HG03064 (cell line): Measurements from ENCODE around the gene NBEAL2.
"Not testable (repeated sequence)": the region's sequence is repeated elsewhere in the genome, so short reads cannot be mapped to it uniquely, and the experiment has no call there.

Experiments
- ATAC-seq: cut with Tn5 transposase; IDR thresholded peaks from one replicate; pipeline ENCODE4 v1.9.1; 2021; ENCODE audit warnings: low read depth; ENCODE audit not compliant: unreplicated experiment

The NBEAL2 gene

GRCh38 chr3:46959161-46959511 lies 20.3 kb upstream of the NBEAL2 start:
- no peak for ATAC-seq

- ATAC-seq = no peak
Observed at GRCh38 chr3:46960081-46960701, 19.3 kb upstream of the NBEAL2 start.

DNA sequence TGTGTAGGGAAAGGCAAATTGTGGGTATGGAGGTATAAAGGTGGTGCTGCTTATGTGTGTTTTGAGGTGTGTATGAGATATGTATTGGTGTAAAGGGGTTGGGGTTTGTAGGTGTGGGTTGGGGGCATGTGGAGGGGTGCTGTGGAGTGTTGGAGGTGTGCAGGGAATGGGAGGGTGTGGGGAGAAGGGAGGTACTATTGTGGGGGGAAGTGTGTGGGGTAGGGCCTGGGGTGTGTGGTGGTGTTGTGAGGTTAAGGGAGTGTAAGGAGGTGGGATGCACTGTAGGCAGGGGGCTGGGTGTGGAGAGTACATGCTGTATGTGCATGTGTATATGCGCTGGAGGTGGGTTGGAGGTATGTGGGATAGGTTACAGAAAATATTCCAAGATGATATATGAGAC lies 18.6 kb upstream of the NBEAL2 start:
- ATAC-seq = no peak

DNA sequence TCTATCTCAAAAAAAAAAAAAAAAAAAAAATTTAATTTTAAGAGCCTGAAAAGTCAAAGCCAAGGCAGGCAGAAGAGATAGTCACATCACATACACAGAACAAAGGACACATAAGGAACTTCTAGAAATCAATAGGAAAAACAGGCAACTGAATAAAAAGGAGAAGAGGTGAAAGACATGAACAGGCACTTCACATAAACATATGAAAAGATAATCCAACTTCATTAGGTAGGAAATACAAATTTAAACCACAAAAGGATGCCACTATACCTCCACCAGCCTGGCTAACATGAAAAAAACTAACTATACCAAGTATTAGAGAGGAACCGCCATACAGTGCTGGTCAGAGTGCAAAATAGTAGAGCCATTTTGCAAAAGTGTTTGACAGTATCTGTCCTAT lies 17.0 kb upstream of the NBEAL2 start:
- no peak for ATAC-seq

DNA sequence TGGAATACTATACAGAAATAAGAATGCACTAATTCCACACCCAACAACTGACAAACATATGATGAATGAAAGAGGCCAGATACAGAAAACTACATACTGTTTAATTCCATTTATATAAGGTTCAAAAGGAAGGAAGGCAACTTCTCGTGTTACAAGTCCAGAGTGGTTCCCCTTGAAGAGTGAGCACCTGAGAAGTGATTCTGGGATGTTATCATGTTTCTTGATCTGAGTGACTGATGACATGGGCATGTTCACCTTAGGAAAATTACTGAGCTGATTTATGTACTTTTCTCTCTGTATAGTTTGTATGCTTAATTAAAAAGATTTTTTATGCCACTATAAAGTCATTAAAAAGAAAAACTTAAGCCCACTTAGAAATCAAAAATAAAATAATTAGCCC lies 16.5 kb upstream of the NBEAL2 start:
- no peak for ATAC-seq

DNA sequence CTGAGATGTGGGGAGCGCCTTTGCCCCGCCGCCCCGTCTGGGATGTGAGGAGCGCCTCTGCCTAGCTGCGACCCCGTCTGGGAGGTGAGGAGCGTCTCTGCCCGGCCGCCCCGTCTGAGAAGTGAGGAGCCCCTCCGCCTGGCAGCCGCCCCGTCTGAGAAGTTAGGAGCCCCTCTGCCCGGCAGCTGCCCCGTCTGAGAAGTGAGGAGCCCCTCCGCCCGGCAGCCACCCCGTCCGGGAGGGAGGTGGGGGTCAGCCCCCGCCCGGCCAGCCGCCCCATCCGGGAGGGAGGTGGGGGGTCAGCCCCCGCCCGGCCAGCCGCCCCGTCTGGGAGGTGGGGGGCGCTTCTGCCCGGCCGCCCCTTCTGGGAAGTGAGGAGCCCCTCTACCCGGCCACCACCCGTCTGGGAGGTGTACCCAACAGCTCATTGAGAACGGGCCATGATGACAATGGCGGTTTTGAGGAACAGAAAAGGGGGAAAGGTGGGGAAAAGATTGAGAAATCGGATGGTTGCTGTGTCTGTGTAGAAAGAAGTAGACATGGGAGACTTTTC lies 15.4 kb upstream of the NBEAL2 start:
- ATAC-seq = not testable (repeated sequence)

GRCh38 chr3:46965151-46965550 lies 14.3 kb upstream of the NBEAL2 start:
- ATAC-seq = no peak

- ATAC-seq = no peak
Observed at GRCh38 chr3:46966811-46967210, 12.7 kb upstream of the NBEAL2 start.

DNA sequence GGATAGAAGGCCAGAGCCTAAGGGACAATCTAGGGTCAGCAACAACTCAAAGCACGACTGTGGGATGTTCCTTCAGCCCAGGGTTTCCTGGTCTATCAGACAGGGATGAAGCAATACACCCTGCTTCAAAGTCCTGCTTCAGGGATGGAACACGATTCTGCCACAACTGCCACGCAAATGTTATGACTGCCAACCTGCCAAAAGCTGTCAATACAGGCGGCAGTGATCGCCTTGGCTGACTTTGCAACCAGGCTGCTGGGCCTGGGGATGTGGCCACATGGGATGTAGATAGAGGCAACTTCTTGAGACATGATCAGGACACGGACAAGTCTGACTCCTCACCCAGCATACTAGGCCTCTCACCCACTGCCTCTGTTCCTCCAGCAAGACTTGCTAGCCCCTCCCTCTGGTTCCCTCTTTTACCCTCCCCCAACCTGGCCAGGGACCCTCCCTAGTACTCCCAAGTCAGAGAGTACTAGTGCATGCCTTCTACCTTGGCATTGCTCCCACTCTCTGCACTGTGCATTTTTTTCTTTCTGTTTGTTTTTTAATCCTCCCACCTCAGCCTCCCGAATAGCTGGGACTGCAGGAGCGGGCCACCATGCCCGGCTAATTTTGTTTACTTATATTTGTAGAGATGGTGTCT lies 10.6 kb upstream of the NBEAL2 start:
- ATAC-seq = no peak

- no peak for ATAC-seq
Observed at GRCh38 chr3:46970391-46971091, 8.9 kb upstream of the NBEAL2 start.

GRCh38 chr3:46971151-46971550 lies 8.3 kb upstream of the NBEAL2 start:
- ATAC-seq = no peak

DNA sequence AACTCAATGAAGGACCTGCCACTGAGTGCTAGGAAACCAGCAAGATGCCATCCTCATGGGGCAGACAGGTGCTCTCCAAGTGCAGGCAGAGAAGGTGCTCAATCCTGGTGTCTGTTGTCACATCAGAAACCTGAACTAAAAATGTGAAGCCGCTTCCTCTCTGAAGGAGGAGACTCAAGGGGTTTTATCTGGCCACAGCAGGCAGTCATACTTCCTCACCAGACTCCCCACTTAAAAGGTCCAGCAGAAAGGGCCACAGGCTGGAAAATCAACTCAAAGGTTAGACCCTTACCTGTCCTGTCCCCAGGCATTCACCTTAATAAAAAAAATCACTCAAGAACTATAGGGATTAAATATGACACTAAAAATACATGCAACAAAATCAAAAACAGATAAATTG lies 7.7 kb upstream of the NBEAL2 start:
- no peak for ATAC-seq

DNA sequence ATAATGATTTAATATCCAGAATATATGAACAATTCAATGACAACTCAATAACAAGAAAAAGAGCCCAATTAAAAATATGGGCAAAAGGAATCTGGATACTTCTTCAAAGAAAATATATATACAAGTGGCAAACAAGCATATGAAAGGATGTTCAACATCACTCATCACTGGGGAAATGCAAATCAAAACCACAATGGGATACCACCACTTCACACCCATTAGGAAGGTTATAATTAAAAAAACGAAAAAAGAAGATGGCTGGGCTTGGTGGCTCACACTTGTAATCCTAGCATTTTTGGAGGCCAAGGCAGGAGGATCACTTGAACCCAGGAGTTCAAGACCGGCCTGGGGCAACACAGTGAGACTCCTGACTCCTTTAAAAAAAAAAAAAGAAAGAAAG lies 7.1 kb upstream of the NBEAL2 start:
- ATAC-seq = no peak

GRCh38 chr3:46974421-46975171 lies 4.9 kb upstream of the NBEAL2 start:
- no peak for ATAC-seq

DNA sequence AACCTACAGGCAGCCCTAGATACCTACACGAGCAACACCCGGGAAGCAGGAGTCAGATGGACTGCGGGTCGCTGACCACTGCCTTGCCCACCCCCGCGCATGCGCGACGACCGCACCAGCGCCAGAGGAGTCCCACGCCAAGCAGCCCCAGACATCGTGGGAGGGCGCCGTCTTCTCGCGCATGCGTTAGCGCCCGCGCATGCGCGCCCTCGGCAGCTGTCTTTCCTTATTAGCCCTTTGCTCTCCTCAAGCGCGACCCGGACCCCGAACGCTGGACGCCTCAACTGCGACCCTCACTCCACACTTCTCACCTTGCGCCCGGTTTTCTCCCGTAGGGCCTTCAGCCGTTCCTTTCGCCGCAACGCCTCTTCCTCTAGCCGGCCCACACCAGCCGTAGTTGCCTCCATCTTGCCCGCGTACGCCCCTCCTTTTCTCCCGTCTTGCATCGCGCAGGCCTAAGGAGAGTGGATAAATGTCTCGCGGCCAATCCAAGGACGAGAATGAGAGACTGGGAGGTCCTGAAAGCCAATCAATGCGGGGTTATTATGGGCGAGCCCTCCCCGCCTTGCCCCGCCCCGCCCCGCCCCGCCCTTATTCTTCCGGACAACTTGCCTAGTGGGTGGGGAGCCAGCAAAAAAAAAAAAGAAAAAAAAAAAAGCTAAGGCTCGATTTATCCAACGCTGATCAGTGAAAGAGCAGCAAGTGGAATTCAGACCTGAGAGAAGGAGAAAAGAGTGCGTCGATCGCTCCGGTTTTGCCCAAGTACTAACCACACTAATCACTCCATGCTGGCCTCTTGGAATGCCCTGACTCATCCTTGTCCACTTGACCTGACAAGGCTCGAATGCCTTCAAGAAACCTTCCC lies 2.9 kb upstream of the NBEAL2 start, which contains the start of gene CCDC12:
Gene CCDC12, minus strand, starts transcription at position 420 of the 865 bp plus-strand sequence. Its CDS starts 13 bp downstream, at position 407.
- ATAC-seq = peak; percentile 43

- no peak for ATAC-seq
Observed at GRCh38 chr3:46977811-46978195, 1.7 kb upstream of the NBEAL2 start.

DNA sequence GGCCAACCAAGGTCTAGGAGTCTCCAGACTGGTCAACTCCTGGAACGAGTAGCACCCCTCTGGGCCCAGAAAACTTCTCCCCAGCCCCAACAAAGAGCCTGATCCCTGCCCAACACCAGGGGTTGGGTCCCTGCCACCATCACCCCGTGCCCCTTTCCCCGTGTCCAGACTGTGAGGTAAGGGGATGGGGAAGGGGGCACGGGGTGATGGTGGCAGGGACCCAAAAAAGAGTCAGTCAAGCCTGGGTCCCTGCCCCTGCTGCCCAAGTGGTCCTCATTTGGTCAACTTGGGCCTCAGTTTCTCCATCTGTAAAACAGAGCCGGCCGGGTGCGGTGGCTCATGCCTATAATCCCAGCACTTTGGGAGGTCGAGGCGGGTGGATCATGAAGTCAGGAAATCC lies 1.1 kb upstream of the NBEAL2 start:
- no peak for ATAC-seq

DNA sequence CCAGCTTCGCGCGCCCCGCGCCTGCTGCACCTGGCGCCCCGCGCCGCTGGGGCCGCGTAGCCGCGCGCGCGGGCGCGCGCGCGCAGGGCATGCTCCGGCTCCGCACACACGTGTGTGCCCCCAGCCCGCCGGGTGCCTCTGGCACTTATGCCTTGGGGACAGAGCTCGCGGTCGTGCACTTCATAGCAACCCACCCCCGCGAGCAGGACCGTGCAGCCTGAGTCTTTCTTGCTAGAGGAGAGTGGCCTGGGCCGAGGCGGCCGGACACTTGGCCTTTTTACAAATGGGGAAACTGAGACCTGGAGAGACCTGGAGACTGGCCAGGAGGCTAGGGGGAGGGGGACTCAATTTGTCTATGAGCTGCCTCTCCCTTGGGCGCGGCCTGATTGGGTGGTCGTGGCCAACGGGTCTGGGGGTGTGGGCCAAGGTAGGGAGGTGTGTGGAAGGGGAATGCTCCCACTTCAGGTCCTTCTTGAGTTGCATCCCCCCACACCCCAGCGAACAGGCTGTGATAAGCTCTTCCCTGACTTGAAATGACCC lies 562 bp downstream of the NBEAL2 start:
- ATAC-seq = peak; percentile 7

GRCh38 chr3:46981932-46982471 lies 2.5 kb downstream of the NBEAL2 start:
- no peak for ATAC-seq
